Testis (tissue), 2 donors: Measurements from ENCODE around the gene SLC38A10.

Source experiments
- CTCF ChIP-seq, 3 experiments: fragments of 450-650 bp in 2 of 3; fragments of 200-600 bp in 1 of 3; sonication (generic) in 1 of 3; IDR thresholded peaks; one replicate each; pipeline ENCODE4 v1.5.1; 2016 to 2019; ENCODE audit warnings: antibody characterized with exemption in 3 of 3, mild to moderate bottlenecking in 2 of 3, moderate library complexity in 1 of 3
- POLR2A ChIP-seq: fragments of 450-650 bp; IDR thresholded peaks from one replicate; pipeline ENCODE4 v1.6.1; 2017; ENCODE audit warnings: antibody characterized with exemption, mild to moderate bottlenecking, moderate library complexity

GRCh38 chr17:81330884-81331245 lies 35.8 kb upstream of the SLC38A10 start:
- no peak for TF ChIP-seq CTCF (IDR thresholded peaks at IDR 0.05)
- TF ChIP-seq POLR2A, result no peak
